Uterus (tissue), 2 donors: Measurements from ENCODE around the gene OPTC.

Experiments used
- CTCF ChIP-seq, 4 experiments: fragments of 200-600 bp in 2 of 4; fragments of 450-650 bp in 2 of 4; sonication (generic) in 2 of 4; IDR thresholded peaks; one replicate each; pipeline ENCODE4 v1.5.1; 2016 to 2019; ENCODE audit warnings: antibody characterized with exemption in 4 of 4, mild to moderate bottlenecking in 2 of 4, moderate library complexity in 1 of 4
- POLR2A ChIP-seq, 2 donors: fragments of 450-650 bp; IDR thresholded peaks; one replicate each; pipeline ENCODE4 v1.6.1; 2016; ENCODE audit warnings: antibody characterized with exemption in 2 of 2, mild to moderate bottlenecking in 1 of 2, moderate library complexity in 1 of 2

GRCh38 chr1:203470240-203470639, 23.7 kb upstream of the OPTC start:
- no peak for TF ChIP-seq POLR2A (IDR thresholded peaks at IDR 0.05)
- TF ChIP-seq CTCF (IDR thresholded peaks at IDR 0.05) = no peak
